ENCODE data around the gene CHD6. TPM values are rescaled to one million over a fixed set of nuclear protein-coding genes. Genes with fewer than 3 reads are reported as not detected.
A peak's percentile ranks its signal among the peaks of the same experiment; 100 is the strongest.

Gene CHD6
- total RNA-seq, 6 donors from 2014 or later = 25.4 to 62.9 (median 35.3) TPM

DNA sequence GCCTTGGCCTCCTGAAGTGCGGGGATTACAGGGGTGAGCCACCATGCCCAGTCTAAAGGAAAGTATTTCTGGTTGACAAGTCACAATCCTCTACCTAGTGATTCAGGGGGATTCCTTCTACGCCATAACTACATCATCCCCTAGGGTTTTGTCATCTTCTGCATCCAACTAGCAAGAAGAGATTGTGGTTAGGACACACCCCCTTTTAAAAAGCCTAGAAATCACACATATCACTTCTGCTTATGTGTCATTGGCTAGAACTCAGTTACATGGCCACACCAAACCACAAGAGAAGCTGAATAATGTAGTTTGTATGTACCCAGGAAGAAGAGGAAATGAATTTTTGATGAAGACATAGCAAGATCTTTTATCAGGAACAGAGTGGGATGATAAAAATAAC is 14.7 kb upstream of the CHD6 start:
- Histone ChIP-seq H3K4me1 (no peaks in the 10 kb centered on the region), H3K9me3 (no peaks in the 10 kb centered on the region), H3K36me3 (no peaks in the 10 kb centered on the region), H3K4me3 (no peak overlapping the region), H3K27ac (no peak overlapping the region), H3K27me3 (no peaks in the 10 kb centered on the region)
- DNase-seq (no peak), ATAC-seq (ENCODE audit: low FRiP score in 2 of 2) (peak in 1 of 2 donors; percentile 71)
- 83 to 88% methylated on average over 2 of the region's 2 CpGs for WGBS, 2 donors
- TF ChIP-seq POLR2AphosphoS5 (IDR thresholded peaks at IDR 0.05) (no peak), POLR2A (IDR thresholded peaks at IDR 0.05) (no peak), EP300 (IDR thresholded peaks at IDR 0.05) (no peak)
- TF ChIP-seq, protein P1, sequence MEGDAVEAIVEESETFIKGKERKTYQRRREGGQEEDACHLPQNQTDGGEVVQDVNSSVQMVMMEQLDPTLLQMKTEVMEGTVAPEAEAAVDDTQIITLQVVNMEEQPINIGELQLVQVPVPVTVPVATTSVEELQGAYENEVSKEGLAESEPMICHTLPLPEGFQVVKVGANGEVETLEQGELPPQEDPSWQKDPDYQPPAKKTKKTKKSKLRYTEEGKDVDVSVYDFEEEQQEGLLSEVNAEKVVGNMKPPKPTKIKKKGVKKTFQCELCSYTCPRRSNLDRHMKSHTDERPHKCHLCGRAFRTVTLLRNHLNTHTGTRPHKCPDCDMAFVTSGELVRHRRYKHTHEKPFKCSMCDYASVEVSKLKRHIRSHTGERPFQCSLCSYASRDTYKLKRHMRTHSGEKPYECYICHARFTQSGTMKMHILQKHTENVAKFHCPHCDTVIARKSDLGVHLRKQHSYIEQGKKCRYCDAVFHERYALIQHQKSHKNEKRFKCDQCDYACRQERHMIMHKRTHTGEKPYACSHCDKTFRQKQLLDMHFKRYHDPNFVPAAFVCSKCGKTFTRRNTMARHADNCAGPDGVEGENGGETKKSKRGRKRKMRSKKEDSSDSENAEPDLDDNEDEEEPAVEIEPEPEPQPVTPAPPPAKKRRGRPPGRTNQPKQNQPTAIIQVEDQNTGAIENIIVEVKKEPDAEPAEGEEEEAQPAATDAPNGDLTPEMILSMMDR (IDR thresholded peaks at IDR 0.05) = no peak

- Histone ChIP-seq H3K27ac (no peak overlapping the region), H3K27me3 (no peaks in the 10 kb centered on the region), H3K36me3 (no peaks in the 10 kb centered on the region), H3K4me1 (no peaks in the 10 kb centered on the region), H3K9me3 (no peaks in the 10 kb centered on the region), H3K4me3 (no peak overlapping the region)
- no peak for TF ChIP-seq POLR2AphosphoS5 (IDR thresholded peaks at IDR 0.05)
- no peak for TF ChIP-seq EP300 (IDR thresholded peaks at IDR 0.05)
- TF ChIP-seq, protein P1 (IDR thresholded peaks at IDR 0.05) = no peak
- no peak for TF ChIP-seq POLR2A (IDR thresholded peaks at IDR 0.05)
- 72 to 84% methylated on average over 4 of the region's 4 CpGs for WGBS, 2 donors
- ATAC-seq (ENCODE audit: low FRiP score in 2 of 2) = peak in 1 of 2 donors; percentile 73
- DNase-seq = no peak
Measured at GRCh38 chr20:41631826-41632225, 13.6 kb upstream of the CHD6 start.

DNA sequence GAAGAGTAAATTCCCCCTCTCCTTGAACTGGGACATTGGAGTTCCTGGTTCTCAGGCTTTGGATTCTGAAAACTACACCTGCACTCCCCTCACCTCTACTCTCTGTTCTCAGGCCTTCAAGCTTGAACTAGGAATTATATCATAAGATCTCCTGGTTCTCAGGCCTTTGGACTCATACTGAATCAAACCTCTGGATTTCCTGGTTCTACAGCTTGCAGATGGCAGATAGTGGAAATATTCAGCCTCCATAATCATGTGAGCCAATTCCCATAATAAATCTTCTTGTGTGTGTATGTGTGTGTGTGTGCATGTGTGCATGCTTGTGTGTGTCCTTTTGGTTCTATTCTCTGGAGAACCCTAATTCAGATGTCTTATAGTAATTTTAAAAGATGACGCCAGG is 12.7 kb upstream of the CHD6 start:
- H3K27me3 ChIP-seq = no peaks in the 10 kb centered on the region
- H3K36me3 ChIP-seq = no peaks in the 10 kb centered on the region
- 88 to 91% methylated on average over 1 of the region's 1 CpG for WGBS, 2 donors
- DNase-seq (no peak), ATAC-seq (ENCODE audit: low FRiP score in 2 of 2) (no peak)
- no peak overlapping the region for H3K27ac ChIP-seq
- no peak overlapping the region for H3K4me3 ChIP-seq
- H3K9me3 ChIP-seq = no peaks in the 10 kb centered on the region
- TF ChIP-seq POLR2A (IDR thresholded peaks at IDR 0.05) (no peak), POLR2AphosphoS5 (IDR thresholded peaks at IDR 0.05) (no peak), EP300 (IDR thresholded peaks at IDR 0.05) (no peak)
- TF ChIP-seq, protein P1 (IDR thresholded peaks at IDR 0.05) = no peak
- H3K4me1 ChIP-seq = no peaks in the 10 kb centered on the region

GRCh38 chr20:41627611-41628244 is 9.6 kb upstream of the CHD6 start:
- Histone ChIP-seq H3K9me3 (no peaks in the 10 kb centered on the region), H3K4me3 (no peak overlapping the region), H3K27ac (no peak overlapping the region), H3K27me3 (no peaks in the 10 kb centered on the region), H3K4me1 (no peaks in the 10 kb centered on the region), H3K36me3 (no peaks in the 10 kb centered on the region)
- DNase-seq (no peak), ATAC-seq (ENCODE audit: low FRiP score in 2 of 2) (no peak)
- 82 to 83% methylated on average over 5 of the region's 5 CpGs for WGBS, 2 donors
- TF ChIP-seq, protein P1 (IDR thresholded peaks at IDR 0.05) = no peak
- TF ChIP-seq POLR2A (IDR thresholded peaks at IDR 0.05) = no peak
- no peak for TF ChIP-seq EP300 (IDR thresholded peaks at IDR 0.05)
- no peak for TF ChIP-seq POLR2AphosphoS5 (IDR thresholded peaks at IDR 0.05)

GRCh38 chr20:41627001-41627495 is 8.9 kb upstream of the CHD6 start:
- DNase-seq (no peak), ATAC-seq (ENCODE audit: low FRiP score in 2 of 2) (no peak)
- H3K4me3 ChIP-seq = no peak overlapping the region
- no peak overlapping the region for H3K27ac ChIP-seq
- TF ChIP-seq POLR2AphosphoS5 (IDR thresholded peaks at IDR 0.05) (no peak), POLR2A (IDR thresholded peaks at IDR 0.05) (no peak), EP300 (IDR thresholded peaks at IDR 0.05) (no peak)
- TF ChIP-seq, protein P1 (IDR thresholded peaks at IDR 0.05) = no peak
- no peaks in the 10 kb centered on the region for H3K9me3 ChIP-seq
- WGBS, 2 donors = 88 to 96% methylated on average over 1 of the region's 1 CpG
- no peaks in the 10 kb centered on the region for H3K4me1 ChIP-seq
- H3K36me3 ChIP-seq = no peaks in the 10 kb centered on the region
- no peaks in the 10 kb centered on the region for H3K27me3 ChIP-seq

All from upper lobe of left lung (tissue), 6 donors.